ENCODE results near the gene C10orf71. TPM values are rescaled to one million over a fixed set of nuclear protein-coding genes. Genes with fewer than 3 reads are reported as not detected.

Gene C10orf71
- total and polyA plus RNA-seq, 2 of the 8 experiments (the other 6 are each of a cell fraction or from before 2014, with no cell fraction given): not detected

DNA sequence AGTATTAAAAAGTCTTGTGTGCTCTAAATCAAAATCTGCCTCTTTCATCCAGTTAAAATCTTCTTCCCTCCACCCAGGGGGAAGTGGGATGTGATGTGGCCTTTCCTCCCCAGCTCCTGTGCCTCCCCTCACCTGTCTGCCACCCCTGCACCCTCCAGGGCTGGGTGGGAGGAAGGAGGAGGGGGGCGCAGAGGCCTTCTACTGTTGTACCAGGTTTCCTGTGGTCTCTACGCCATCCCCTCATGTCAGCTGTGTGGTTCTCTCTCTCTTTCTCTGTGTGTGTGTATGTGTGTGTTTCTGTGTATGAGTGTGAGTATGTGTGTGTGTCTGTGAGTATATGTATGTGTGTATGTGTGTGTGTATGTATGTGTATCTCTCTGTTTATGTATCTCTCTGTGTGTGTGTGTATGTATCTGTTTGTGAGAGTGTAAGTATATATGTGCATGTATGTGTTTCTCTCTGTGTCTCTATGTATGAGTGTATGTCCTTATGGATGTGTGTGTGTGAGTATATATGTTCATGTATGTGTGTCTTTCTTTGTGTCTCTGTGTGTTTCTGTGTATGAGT is 45.5 kb upstream of the C10orf71 start:
- Histone ChIP-seq H3K4me2 (ENCODE audit: insufficient read depth in 1 of 2, low read depth in 2 of 2, low read length in 2 of 2) (no peak overlapping the region), H3K18ac (ENCODE audit: extremely low read depth, low read length) (no peak overlapping the region), H3K23ac (ENCODE audit: insufficient read length) (no peak overlapping the region), H3K9ac (replicated peaks in 1 of 4; ENCODE audit: extremely low read depth in 1 of 4, low read depth in 3 of 4, low read length in 3 of 4) (no peak overlapping the region), H3K9me3 (ENCODE audit: insufficient read depth in 2 of 2, low read depth in 1 of 2, low read length in 1 of 2) (no peaks in the 10 kb centered on the region), H3K27me3 (replicated peaks in 1 of 4; ENCODE audit: control insufficient read depth in 3 of 4, extremely low read depth in 1 of 4, insufficient read depth in 3 of 4, low read length in 3 of 4) (no peaks in the 10 kb centered on the region; a peak in 1 of 7 replicates), H3K79me1 (ENCODE audit: low read depth, low read length) (no peaks in the 10 kb centered on the region), H3K79me2 (ENCODE audit: control insufficient read depth in 1 of 2, insufficient read depth in 2 of 2, low read length in 2 of 2) (no peaks in the 10 kb centered on the region), H3K4me1 (replicated peaks in 1 of 4; ENCODE audit: control insufficient read depth in 3 of 4, insufficient read depth in 4 of 4, low read length in 3 of 4) (peaks cover 0 to 3% (median 0%) of the 10 kb centered on the region in 4 experiments; a peak in 1 of 7 replicates), H3K56ac (replicated peaks; ENCODE audit: insufficient read length, low read depth, low read length) (no peak overlapping the region), H3K14ac (ENCODE audit: insufficient read length) (no peak overlapping the region), H2BK20ac (ENCODE audit: low read length) (no peak overlapping the region), H4K20me1 (replicated peaks in 1 of 2; ENCODE audit: control insufficient read depth in 1 of 2, insufficient read depth in 2 of 2, low read length in 2 of 2) (no peaks in the 10 kb centered on the region), H2AK5ac (ENCODE audit: low read depth, low read length) (no peak overlapping the region), H4K8ac (ENCODE audit: extremely low read depth, insufficient read depth, low read length) (no peak overlapping the region), H3K4me3 (ENCODE audit: extremely low read depth in 1 of 4, insufficient read depth in 2 of 4, low read depth in 3 of 4, low read length in 4 of 4) (no peak overlapping the region), H2AFZ (ENCODE audit: low read length) (no peak overlapping the region), H3K27ac (ENCODE audit: low read depth, low read length) (no peak overlapping the region), H2BK15ac (ENCODE audit: low read length) (no peak overlapping the region), H2BK120ac (replicated peaks; ENCODE audit: low read depth, low read length) (no peak overlapping the region), H2BK12ac (ENCODE audit: low read depth, low read length) (no peak overlapping the region), H2BK5ac (ENCODE audit: low read depth, low read length) (no peak overlapping the region), H4K91ac (replicated peaks; ENCODE audit: insufficient read length, low read length) (no peak overlapping the region), H3K23me2 (ENCODE audit: low read depth, low read length) (peaks cover 4% of the 10 kb centered on the region), H3K4ac (replicated peaks; ENCODE audit: insufficient read length, low read depth, low read length) (no peak overlapping the region), H3K36me3 (ENCODE audit: control insufficient read depth in 2 of 4, insufficient read depth in 4 of 4, low read length in 3 of 4) (no peaks in the 10 kb centered on the region), H4K5ac (ENCODE audit: insufficient read length, low read depth, low read length) (no peak overlapping the region)
- no peak for DNase-seq (ENCODE audit: low read depth in 1 of 2, low spot score in 2 of 2)
- ChIA-PET CTCF (ENCODE audit: partially characterized antibody) (no interaction called here), POLR2A (ENCODE audit: partially characterized antibody) (no interaction called here)
- no peak for TF ChIP-seq PHF8 (conservative IDR thresholded peaks at IDR 0.05; ENCODE audit: low read depth, low read length)
- no peak for TF ChIP-seq SIRT6 (IDR thresholded peaks at IDR 0.05; ENCODE audit: low read length)
- TF ChIP-seq RNF2 (IDR thresholded peaks at IDR 0.05; ENCODE audit: borderline replicate concordance, low read depth, low read length, missing control alignments, poor library complexity, severe bottlenecking): no peak
- no peak for FAIRE-seq
- 100% methylated on average over 2 of the region's 2 CpGs; no CpG with 5 or more reads in 1 of the 2 experiments for WGBS, 2 experiments (ENCODE audit: extremely low coverage in 1 of 2, insufficient coverage in 1 of 2, insufficient read length in 1 of 2, insufficient replicate concordance in 2 of 2, low coverage in 1 of 2, low lambda C conversion rate in 2 of 2, missing lambda C conversion rate in 1 of 2)
